Lung microvascular endothelial cell (primary cell): Measurements from ENCODE around the gene EVI5. TPM values are rescaled to one million over a fixed set of nuclear protein-coding genes. Genes with fewer than 3 reads are reported as not detected.
"Not testable (repeated sequence)": the region's sequence is repeated elsewhere in the genome, so short reads cannot be mapped to it uniquely, and the experiment has no call there.

ENCODE experiments used
- DNase-seq, 2 donors: peaks; one replicate each; pipeline versions ENCODE4 v3.0.0 to v3.0.0-alpha.2; 2010; ENCODE audit warnings: low read depth in 2 of 2
- total RNA-seq: library from RNA; depleted of rRNA; stranded (reverse); fragments of >200 nt; gene quantifications from 2 replicates; pipeline ENCODE4 v1.2.1, GENCODE V29; 2014

The EVI5 gene
- total RNA-seq, 1 donor from 2014 or later: 19.8 TPM

DNA sequence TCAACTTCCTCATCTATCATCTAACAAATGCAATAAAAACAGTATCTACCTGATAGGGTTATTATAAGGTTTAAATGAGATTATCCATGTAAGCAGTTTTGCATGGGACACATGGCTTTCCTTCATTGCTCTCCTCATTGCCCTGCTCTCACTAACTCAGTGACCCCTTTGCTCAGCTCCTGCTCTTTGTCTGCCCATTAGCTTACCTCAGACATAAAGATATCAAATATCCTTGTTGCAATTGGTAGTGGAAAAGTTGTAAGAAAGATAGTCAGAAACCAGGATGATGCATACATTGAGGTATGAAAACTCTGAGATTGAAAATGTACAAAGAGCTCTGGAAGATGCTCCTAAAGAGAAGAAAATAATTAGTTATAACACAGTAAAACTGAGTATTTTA lies 89.8 kb downstream of the EVI5 start:
- no peak for DNase-seq

DNA sequence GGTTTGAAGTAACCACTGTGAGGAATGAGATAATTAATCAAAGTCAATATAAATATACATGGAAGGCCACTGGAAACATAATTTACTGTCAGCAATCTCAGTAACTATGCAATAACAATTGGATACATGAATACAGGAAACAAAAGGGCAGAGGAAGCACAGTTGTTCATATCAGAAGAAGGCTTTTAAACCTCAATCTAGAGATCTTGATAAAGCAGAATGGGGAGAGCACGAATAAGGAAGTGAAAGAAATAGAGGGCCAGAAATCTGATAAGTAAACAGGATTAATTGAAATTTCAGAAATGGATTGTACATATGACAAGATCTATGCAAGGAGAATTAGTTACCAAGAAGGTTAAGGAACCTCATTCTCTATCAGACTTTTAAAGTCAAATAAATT lies 93.0 kb downstream of the EVI5 start:
- DNase-seq: peak; percentile 11 to 31

DNA sequence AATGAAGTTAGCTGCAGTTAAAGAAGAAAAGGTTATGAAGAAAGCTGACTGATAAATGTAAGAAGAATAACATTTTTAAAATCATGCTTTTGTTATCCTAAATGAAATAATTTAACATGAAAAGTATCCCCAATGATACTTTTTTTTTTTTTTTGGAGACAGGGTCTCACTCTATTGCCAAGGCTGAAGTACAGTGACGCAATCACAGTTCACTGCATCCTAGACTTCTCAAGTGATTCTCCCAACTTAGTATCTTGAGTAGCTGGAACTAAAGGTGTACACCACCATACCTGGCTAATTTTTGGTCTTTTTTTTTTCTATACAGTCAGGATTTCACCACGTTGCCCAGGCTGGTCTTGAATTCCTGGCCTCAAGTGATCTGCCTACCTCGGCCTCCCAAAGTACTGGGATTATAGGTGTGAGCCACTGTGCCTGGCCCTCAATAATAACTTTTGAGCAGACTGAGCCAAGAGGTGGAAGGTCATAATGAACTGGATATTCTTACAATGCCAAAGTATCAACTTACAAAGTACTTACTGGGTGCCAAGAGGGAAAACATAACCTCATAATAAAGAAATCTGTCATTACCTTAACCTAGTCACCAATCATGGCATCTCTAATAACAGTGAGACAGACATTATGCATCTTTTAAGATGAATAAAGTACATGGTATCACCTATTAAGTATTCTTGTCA lies 94.5 kb downstream of the EVI5 start:
- no peak for DNase-seq

DNA sequence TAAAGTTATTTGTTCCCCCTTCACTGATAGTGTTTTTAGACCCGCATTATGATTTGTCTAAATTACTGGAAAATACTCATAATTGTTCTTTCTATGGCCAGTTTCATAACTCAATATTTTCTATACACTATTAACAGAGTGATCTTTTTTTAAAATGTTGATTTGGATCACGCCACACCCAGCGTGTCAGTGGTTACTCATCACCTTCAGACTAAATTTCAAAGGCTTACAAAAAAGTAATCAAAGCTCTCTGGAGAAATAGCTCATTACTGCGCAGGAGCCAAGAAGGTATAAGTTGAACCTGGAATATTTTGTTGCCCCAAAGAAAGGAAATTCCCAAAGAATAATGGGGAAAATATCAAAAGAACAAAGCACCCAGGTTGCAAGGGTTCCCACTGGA lies 104.9 kb downstream of the EVI5 start:
- no peak for DNase-seq

DNA sequence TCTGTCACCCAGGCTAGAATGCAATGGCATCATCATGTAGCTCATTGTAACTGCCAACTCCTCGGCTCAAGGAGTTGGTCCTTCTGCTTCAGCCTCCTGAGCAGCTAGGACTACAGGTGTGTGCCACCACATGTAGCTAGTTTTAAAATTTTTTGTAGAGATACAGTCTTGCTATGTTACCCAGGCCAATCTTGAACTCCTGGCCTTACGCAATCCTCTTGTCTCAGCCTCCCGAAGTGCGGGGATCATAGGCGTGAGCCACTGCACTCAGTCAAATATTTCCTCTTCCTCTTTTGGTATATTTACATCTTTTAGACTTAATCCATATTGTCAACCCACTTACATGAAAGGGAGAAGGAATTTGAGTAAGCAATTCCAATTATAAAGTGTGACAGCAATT lies 121.1 kb downstream of the EVI5 start:
- no peak for DNase-seq

DNA sequence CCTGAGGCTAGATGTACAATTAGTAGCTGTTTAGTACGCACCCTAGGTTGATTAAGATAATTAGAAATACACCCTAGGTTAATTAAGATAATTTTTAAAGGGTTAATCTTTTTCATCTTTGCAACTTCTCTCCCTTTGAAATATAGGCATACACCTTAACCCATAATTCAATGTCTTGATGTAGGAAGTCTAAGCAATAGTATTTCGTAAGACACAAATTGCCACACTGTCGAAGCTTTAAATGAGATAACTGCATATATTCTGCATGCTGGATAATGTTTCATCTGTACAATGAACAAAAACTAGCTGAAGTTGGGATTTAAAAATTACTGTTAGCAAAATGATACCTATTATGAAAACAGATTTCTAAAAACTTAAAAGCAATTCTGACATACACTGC lies 122.9 kb downstream of the EVI5 start:
- DNase-seq: no peak

DNA sequence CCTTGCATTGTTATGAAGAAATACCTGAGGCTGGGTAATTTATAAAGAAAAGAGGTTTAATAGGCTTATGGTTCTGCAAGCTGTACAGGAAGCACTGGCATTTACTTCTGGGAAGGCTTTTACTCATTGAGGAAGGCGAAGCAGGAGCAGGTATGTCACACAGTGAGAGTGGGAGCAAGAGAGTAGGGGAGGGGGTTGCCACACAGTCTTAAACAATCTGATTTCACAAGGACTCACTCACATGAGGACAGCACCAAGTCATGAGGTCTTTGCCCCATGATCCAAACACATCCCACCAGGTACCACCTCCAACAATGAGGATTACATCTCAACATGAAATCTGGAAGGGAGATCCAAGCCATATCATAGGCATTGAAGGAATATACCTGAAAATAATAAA lies 127.2 kb downstream of the EVI5 start:
- no peak for DNase-seq

DNA sequence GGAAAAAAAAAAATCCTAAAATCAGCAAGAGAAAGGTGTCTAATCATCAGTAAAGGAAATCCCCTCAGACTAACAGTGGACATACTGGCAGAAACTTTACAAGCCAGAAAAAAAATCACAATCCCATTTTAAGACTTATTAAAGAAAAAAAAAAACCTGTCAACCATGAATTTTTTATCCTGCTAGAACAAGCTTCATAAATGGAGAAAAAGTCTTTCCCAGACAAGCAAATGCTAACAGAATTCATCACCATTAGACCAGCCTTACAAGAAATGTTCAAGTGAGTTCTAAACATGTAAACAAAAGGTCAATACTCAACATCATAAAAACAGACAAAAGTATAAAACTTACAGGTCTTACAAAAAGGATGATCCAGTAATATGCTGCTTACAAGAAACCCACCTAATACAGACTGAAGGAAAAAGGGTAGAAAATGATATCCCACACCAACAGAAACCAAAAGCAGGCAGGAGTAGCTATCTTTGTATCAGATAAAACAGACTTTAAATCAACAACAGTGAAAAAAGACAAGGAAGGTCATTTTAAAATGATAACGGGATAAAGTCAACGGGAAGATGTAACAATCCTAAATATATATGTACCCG lies 129.6 kb downstream of the EVI5 start:
- no peak for DNase-seq

DNA sequence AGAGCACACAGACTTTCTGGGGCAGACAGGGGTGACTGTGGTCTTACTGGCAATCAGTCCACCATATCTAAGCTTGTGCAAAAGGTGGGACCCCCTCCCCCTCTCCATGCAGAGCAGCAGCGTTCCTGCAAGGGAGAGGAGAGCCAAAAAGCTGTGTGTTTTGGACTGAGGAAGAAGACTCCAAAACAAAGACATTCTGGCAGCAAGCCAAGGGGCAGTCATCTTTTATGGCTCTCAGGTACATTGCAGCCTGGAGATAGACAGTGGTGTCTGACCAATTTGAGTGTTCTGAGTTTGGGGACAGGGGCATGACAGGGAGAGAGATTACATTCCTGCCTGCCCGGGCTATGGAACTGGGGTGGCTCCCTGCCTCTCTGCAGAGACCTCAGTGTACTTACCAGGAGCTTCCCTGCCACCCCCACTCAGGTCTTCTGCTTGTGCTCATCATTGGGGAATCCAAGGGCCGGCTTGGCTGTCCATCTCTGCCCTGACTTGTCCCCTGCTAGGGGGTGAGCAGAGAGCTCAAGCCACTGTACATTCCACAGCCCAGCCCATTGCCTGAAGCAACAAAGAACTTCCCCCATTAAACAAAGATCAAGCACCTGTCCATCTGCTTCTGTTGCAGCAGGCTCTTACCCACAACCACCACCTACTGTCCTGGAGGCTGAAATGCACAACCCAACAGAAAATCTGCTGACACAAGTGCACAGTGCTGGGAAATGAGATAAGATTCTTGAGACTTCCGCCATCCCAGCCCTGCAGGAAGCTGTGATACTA lies 131.1 kb downstream of the EVI5 start:
- peak in 1 of 2 donors; percentile 2 for DNase-seq

DNA sequence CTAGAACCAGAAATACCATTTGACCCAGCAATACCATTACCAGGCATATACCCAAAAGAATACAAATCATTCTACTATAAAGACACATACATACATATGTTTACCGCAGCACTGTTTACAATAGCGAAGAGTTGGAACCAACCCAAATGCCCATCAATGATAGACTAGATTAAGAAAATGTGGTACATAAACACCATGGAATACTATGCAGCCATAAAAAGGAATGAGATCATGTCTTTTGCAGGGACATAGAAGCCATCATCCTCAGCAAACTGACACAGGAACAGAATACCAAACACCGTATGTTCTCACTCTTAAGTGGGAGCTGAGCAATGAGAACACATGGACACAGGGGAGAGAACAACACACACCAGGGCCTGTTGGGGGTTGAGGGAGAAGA lies 144.2 kb downstream of the EVI5 start:
- DNase-seq: not testable (repeated sequence)

DNA sequence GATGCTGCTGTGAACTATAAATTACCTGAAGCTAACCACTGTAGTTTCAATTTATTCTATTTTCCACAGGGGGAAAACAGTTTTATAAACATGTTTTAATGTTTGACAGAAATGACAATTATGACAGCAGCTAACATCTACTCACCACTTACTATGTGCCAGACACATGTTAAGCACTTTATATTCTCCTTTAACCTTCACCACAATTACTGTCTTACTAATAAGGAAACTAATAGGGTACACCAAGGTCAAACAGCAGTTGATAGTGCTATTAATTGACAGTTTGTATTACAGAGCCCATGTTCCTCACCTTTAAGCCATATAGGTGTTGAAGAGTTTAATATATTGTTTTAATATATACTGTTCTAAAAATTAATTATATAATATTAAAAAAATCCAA lies 146.4 kb downstream of the EVI5 start:
- no peak for DNase-seq

DNA sequence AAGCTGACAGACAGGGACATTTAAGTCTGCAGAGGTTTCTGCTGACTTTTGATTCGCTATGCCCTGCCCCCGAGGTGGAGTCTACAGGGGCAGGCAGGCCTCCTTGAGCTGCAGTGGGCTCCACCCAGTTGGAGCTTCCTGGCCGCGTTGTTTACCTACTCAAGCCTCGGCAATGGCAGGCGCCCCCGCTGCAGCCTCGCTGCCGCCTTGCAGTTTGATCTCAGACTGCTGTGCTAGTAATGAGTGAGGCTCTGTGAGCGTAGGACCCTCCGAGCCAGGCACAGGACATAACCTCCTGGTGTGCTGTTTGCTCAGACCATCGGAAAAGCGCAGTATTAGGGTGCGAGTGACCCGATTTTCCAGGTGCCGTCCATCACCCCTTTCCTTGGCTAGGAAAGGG lies 149.7 kb downstream of the EVI5 start:
- not testable (repeated sequence) for DNase-seq

DNA sequence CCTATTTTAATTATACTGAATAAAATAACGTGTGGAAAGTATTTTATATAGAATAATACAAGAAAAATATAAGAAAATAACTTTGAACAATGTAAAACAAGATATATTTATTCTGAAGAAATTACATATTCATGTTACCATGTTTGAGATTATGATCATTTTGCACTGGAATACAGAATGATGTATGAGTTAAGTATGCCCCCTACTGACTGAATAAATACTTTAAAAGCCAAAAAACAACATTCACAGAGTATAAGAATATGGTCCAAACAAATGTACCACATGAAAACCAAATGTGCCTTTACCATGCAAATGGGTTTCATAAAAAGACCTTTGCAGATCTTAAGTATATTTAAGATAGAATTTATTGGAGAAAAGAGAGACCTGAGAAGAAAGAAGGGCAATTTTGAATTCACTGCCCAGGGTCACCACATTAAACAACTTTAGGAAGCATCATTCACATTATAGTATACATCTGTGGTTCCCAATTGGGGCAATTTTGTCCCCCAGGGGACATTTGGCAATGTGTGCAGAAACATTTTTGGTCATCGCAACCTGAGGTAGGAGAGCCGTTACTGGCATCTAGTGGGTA lies 161.6 kb downstream of the EVI5 start:
- DNase-seq: peak; percentile 21 to 40

DNA sequence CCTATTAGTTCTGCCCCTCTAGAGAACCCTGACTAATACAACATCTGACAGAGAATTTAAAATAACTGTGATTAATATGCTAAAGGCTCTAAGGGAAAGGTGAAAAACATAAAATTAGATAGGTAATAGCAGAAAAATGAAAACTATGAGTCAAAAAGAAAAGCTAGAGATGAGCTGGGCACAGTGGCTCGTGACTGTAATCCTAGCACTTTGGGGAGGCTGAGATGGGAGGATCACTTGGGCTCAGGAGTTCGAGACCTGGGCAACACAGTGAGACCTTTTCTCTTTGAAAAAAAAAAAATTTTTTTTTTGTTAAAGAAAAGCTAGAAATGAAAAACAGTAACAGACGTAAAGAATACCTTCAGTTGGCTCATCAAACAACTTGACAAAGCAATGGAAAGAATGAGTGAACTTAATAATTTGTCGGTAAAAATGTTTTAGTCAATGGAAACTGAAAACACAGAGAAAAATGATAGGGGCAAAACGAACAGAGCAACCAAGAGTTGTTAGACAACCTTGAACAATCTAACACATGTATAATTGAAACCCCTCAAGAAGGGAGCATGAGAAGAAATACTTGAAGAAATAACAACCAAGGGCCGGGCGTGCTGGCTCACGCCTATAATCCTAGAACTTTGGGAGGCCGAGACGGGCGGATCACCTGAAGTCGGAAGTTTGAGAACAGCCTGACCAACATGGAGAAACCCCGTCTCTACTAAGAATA lies 165.3 kb downstream of the EVI5 start:
- DNase-seq: no peak

DNA sequence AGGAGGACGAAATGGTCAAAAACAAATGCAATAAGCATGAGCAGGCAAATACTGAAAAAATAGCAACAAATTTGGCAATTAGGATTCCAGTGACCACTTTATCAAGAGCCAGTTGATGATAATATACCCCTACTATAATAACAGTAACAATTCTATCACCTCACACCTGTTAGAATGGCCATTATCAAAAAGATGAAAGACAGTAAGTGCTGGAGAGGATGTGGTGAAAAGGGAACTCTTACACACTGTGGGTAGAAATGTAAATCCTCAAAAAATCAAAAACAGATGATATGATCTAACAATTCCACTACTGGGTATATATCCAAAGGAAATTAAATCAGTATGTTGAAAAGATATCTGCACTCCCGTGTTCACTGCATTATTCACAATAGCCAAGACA lies 183.9 kb downstream of the EVI5 start:
- no peak for DNase-seq

DNA sequence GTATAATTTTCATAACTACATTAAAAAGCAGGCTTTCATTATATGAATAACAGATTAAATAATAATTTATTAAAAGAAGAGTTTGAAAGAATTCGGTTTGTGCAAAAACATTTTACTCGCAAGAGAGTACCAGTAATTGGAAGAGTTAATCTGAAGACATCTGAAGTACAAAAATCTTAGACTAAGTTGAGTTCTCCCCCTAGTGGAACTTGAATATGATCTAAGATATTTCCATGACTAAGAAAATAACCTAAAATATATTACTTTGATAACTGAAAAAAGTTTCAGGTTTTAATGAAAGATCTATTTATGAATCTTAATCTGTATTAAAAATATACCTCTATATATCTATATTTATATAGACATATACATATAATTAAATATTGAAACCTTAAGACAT lies 185.7 kb downstream of the EVI5 start:
- peak; percentile 14 to 46 for DNase-seq

DNA sequence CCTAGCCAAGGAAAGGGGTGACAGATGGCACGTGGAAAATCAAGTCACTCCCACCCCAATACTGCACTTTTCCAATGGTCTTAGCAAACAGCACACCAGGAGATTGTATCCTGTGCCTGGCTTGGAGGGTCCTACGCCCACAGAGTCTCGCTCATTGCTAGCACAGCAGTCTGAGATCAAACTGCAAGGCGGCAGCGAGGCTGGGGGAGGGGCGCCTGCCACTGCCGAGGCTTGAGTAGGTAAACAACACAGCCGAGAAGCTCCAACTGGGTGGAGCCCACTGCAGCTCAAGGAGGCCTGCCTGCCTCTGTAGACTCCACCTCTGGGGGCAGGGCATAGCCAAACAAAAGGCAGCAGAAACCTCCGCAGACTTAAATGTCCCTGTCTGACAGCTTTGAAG lies 195.5 kb downstream of the EVI5 start:
- not testable (repeated sequence) for DNase-seq

DNA sequence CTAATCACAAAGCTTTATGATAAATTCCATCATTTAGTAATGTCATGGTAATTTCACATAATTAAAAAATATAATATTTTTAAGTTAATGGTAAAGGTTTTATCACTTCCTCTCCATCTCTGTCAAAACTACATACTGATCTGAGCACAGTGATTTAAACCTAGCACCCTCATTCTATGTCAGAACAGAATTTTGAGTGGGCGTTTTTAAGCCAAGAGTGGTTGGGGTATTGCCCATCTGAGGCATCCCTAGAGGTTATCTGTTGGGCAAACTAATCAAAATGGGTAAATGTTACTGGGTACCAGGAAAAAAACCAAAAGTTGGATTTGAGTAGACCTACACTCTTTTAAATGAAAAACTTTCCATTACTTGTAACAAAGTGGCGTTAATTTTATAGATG lies 197.5 kb downstream of the EVI5 start:
- no peak for DNase-seq

DNA sequence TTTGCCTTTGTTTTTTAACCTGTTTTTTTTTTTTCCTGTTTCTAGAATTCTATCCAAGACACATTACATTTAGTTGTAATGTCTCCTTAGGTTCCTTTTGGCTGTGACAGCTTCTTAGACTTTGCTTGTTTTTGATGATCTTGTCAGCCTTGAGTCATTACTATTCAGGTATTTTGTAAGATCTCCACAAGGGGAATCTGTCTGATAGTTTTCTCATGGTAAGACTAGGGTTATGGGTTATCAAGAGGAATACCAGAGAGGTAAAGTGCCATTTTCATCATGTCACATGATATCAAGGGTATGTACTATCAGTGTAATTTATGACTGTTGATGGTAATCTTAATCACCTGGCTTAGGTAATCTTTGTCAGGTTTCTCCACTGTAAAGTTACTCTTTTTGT lies 199.1 kb downstream of the EVI5 start:
- no peak for DNase-seq

DNA sequence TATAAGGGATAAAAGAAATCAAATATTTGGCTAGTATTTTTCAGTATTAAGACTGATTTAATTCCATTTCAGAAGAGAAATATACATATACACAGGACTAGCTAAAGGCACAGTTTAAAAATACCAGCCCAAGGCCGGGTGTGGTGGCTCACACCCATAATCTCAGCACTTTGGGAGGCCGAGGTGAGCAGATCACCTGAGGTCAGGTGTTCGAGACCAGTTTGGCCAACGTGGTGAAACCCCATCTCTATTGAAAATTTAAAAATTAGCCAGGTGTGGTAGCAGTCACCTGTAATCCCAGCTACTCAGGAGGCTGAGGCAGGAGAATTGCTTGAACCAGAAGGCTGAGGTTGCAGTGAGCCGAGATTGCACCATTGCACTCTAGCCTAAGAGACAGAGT lies 200.1 kb downstream of the EVI5 start:
- not testable (repeated sequence) for DNase-seq
